Astrocyte (in vitro differentiated cells and primary cell): ENCODE data around the gene FAM200A. TPM values are rescaled to one million over a fixed set of nuclear protein-coding genes. Genes with fewer than 3 reads are reported as not detected.

Experiments
- DNase-seq: peaks from one replicate; pipeline ENCODE4 v3.0.0-alpha.2; 2010; ENCODE audit warnings: low read depth
- FAIRE-seq: peaks from 2 replicates; lab custom pipeline; 2011; peaks lifted over from hg19 to GRCh38; lab: Jason Lieb, UNC
- H2AFZ ChIP-seq: 2 replicates; pipeline ENCODE4 v1.6.0; 2012; ENCODE audit warnings: low read depth, low read length, inconsistent platforms
- H3K27ac ChIP-seq: 2 replicates; pipeline ENCODE4 v1.5.1; 2011; ENCODE audit warnings: low read depth, low read length, inconsistent platforms
- H3K27me3 ChIP-seq: 2 replicates; pipeline ENCODE4 v1.6.0; 2011; ENCODE audit warnings: low read length, inconsistent platforms; ENCODE audit not compliant: insufficient read depth
- H3K36me3 ChIP-seq: 2 replicates; pipeline ENCODE4 v1.5.1; 2011; ENCODE audit warnings: low read length, inconsistent platforms; ENCODE audit not compliant: insufficient read depth
- H3K4me1 ChIP-seq: 2 replicates; pipeline ENCODE4 v1.5.1; 2011; ENCODE audit warnings: low read length, inconsistent platforms; ENCODE audit not compliant: insufficient read depth
- H3K4me2 ChIP-seq: 2 replicates; pipeline ENCODE4 v1.6.0; 2012; ENCODE audit warnings: low read length, inconsistent platforms
- H3K4me3 ChIP-seq: 2 replicates; pipeline ENCODE4 v1.5.1; 2011; ENCODE audit warnings: low read depth, mild to moderate bottlenecking, low read length, inconsistent platforms; ENCODE audit not compliant: insufficient read depth
- H3K79me2 ChIP-seq: 2 replicates; pipeline ENCODE4 v1.6.0; 2012; ENCODE audit warnings: mild to moderate bottlenecking, low read length, inconsistent platforms; ENCODE audit not compliant: insufficient read depth
- H3K9ac ChIP-seq: 2 replicates; pipeline ENCODE4 v1.6.0; 2012; ENCODE audit warnings: mild to moderate bottlenecking, low read length, inconsistent platforms
- H3K9me3 ChIP-seq: 2 replicates; pipeline ENCODE4 v1.5.1; 2012; ENCODE audit warnings: low read depth, mild to moderate bottlenecking, low read length, inconsistent platforms; ENCODE audit not compliant: insufficient read depth
- H4K20me1 ChIP-seq: 2 replicates; pipeline ENCODE4 v1.6.0; 2012; ENCODE audit warnings: low read length, inconsistent platforms; ENCODE audit not compliant: insufficient read depth
- H3K27ac Mint-ChIP-seq: one replicate; pipeline ENCODE4 v1.8.0; 2021; ENCODE audit warnings: mild to moderate bottlenecking, mixed read lengths; ENCODE audit not compliant: unreplicated experiment
- H3K27me3 Mint-ChIP-seq: one replicate; pipeline ENCODE4 v1.8.0; 2021; ENCODE audit warnings: low read depth, mixed read lengths; ENCODE audit not compliant: unreplicated experiment
- H3K36me3 Mint-ChIP-seq: one replicate; pipeline ENCODE4 v1.8.0; 2021; ENCODE audit warnings: low read depth, mixed read lengths; ENCODE audit not compliant: unreplicated experiment
- H3K4me1 Mint-ChIP-seq: one replicate; pipeline ENCODE4 v1.8.0; 2021; ENCODE audit warnings: low read depth, mixed read lengths; ENCODE audit not compliant: unreplicated experiment
- H3K4me3 Mint-ChIP-seq: one replicate; pipeline ENCODE4 v1.8.0; 2021; ENCODE audit warnings: mild to moderate bottlenecking, moderate library complexity, mixed read lengths; ENCODE audit not compliant: unreplicated experiment
- H3K9me3 Mint-ChIP-seq: one replicate; pipeline ENCODE4 v1.8.0; 2021; ENCODE audit warnings: mild to moderate bottlenecking, mixed read lengths; ENCODE audit not compliant: unreplicated experiment
- CTCF ChIP-seq: IDR thresholded peaks from 2 replicates; pipeline ENCODE4 v1.5.1; 2011; ENCODE audit warnings: low read depth, mild to moderate bottlenecking, inconsistent platforms, low read length, moderate library complexity; ENCODE audit not compliant: insufficient read depth
- EZH2 ChIP-seq: IDR thresholded peaks from 2 replicates; pipeline ENCODE4 v1.6.1; 2012; ENCODE audit warnings: mild to moderate bottlenecking, low read length, inconsistent platforms; ENCODE audit not compliant: insufficient read depth
- total RNA-seq: library from RNA; stranded (reverse); gene quantifications from 2 replicates; pipeline ENCODE4 v1.2.1, GENCODE V29; 2021

The FAM200A gene
- total RNA-seq, 1 donor from 2014 or later, result 4.7 TPM

GRCh38 chr7:99497766-99498545 is 54.0 kb downstream of the FAM200A start:
- H4K20me1 ChIP-seq, result peaks cover 32% of the 10 kb centered on the region
- DNase-seq (no peak), FAIRE-seq (no peak)
- Mint-ChIP-seq H3K36me3 (peaks cover 22% of the 10 kb centered on the region), H3K4me1 (peaks cover 9% of the 10 kb centered on the region), H3K27ac (peak overlapping the region; percentile 7), H3K27me3 (no peaks in the 10 kb centered on the region), H3K4me3 (peak overlapping the region; percentile 100), H3K9me3 (peaks cover 16% of the 10 kb centered on the region)
- peak overlapping the region; percentile 96 for H3K9ac ChIP-seq
- H3K4me1 ChIP-seq, result peaks cover 8% of the 10 kb centered on the region
- no peak overlapping the region for H3K27ac ChIP-seq
- H3K9me3 ChIP-seq, result peaks cover 13% of the 10 kb centered on the region
- peaks cover 72% of the 10 kb centered on the region for H3K79me2 ChIP-seq
- no peak for TF ChIP-seq EZH2
- no peak for TF ChIP-seq CTCF
- H3K4me2 ChIP-seq, result peak overlapping the region; percentile 97
- H3K4me3 ChIP-seq, result peak overlapping the region; percentile 97
- no peak overlapping the region for H2AFZ ChIP-seq
- peaks cover 14% of the 10 kb centered on the region for H3K36me3 ChIP-seq
- H3K27me3 ChIP-seq, result no peaks in the 10 kb centered on the region

Other genes with a start within 250 kb of the FAM200A start
- gene ARPC1A, start 226.2 kb downstream of the FAM200A start, total RNA-seq, result 185 and 198 TPM in 2 replicates
- gene ARPC1B, start 177.4 kb downstream of the FAM200A start, total RNA-seq, result 170 and 175 TPM in 2 replicates
- 106 and 111 TPM in 2 replicates for gene PDAP1, start 143.5 kb downstream of the FAM200A start, total RNA-seq
- 167 and 176 TPM in 2 replicates for gene BUD31, start 143.1 kb downstream of the FAM200A start, total RNA-seq
- gene PTCD1, start 113.3 kb downstream of the FAM200A start, total RNA-seq, result 5.8 and 7.4 TPM in 2 replicates
- 42.8 and 46.8 TPM in 2 replicates for gene CPSF4, start 113.2 kb downstream of the FAM200A start, total RNA-seq
- gene ATP5MF, start 85.9 kb downstream of the FAM200A start, total RNA-seq, result 307 and 329 TPM in 2 replicates
- gene ZNF789, start 79.2 kb downstream of the FAM200A start, total RNA-seq, result 18.3 and 21.7 TPM in 2 replicates
- 20.0 and 25.7 TPM in 2 replicates for gene ZNF394, start 51.8 kb downstream of the FAM200A start, total RNA-seq
- gene ZKSCAN5, start 47.5 kb downstream of the FAM200A start, total RNA-seq, result 15.3 and 16.4 TPM in 2 replicates
- 54.1 and 59.7 TPM in 2 replicates for gene ZNF655, start 6.5 kb upstream of the FAM200A start, total RNA-seq
- gene TMEM225B, start 46.2 kb upstream of the FAM200A start, total RNA-seq, result 0.23 and 0.43 TPM in 2 replicates
- 13.3 and 14.6 TPM in 2 replicates for gene ZSCAN25, start 64.8 kb upstream of the FAM200A start, total RNA-seq
- gene CYP3A5, start 127.9 kb upstream of the FAM200A start, total RNA-seq, result 0.07 TPM in 1 of 2 replicates, not detected in the other
- gene CYP3A7, start 183.1 kb upstream of the FAM200A start, total RNA-seq, result not detected in 2 replicates
- not detected in 2 replicates for gene CYP3A4, start 232.1 kb upstream of the FAM200A start, total RNA-seq